OCI-LY7 (cell line): Measurements from ENCODE around the gene FANCE.

Source experiments
- EZH2phosphoT487 ChIP-seq: fragments of 200-600 bp; sonication (generic); IDR thresholded peaks from 2 replicates; pipeline ENCODE4 v1.6.1; 2018; ENCODE audit warnings: low read depth, borderline replicate concordance, mild to moderate bottlenecking, mixed run types, antibody characterized with exemption, low read length, moderate library complexity, mixed read lengths
- TF ChIP-seq, protein P1 (sequence below): fragments of 200-600 bp; sonication (generic); conservative IDR thresholded peaks from 2 replicates; pipeline ENCODE4 v1.5.1; 2014; ENCODE audit warnings: mild to moderate bottlenecking, antibody characterized with exemption, low read length, moderate library complexity, mixed read lengths

GRCh38 chr6:35489066-35489465 lies 36.9 kb downstream of the FANCE start:
- TF ChIP-seq, protein P1, sequence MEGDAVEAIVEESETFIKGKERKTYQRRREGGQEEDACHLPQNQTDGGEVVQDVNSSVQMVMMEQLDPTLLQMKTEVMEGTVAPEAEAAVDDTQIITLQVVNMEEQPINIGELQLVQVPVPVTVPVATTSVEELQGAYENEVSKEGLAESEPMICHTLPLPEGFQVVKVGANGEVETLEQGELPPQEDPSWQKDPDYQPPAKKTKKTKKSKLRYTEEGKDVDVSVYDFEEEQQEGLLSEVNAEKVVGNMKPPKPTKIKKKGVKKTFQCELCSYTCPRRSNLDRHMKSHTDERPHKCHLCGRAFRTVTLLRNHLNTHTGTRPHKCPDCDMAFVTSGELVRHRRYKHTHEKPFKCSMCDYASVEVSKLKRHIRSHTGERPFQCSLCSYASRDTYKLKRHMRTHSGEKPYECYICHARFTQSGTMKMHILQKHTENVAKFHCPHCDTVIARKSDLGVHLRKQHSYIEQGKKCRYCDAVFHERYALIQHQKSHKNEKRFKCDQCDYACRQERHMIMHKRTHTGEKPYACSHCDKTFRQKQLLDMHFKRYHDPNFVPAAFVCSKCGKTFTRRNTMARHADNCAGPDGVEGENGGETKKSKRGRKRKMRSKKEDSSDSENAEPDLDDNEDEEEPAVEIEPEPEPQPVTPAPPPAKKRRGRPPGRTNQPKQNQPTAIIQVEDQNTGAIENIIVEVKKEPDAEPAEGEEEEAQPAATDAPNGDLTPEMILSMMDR, result no peak
- TF ChIP-seq EZH2phosphoT487, result no peak
